Panc1 (cell line): ENCODE results near the gene PLEKHA8. TPM values are rescaled to one million over a fixed set of nuclear protein-coding genes. Genes with fewer than 3 reads are reported as not detected.

Experiments
- ATAC-seq: fragments of 200-7000 bp; cut with Tn5 transposase; 2 replicates; pipeline ENCODE4 v1.9.1; 2020; ENCODE audit warnings: mild to moderate bottlenecking, moderate library complexity
- BruUV-seq: library from RNA; stranded (reverse); fragments of 400-500 nt; replicated peaks from 2 replicates; lab custom pipeline; 2021; lab: Mats Ljungman, UMichigan
- CTCF ChIA-PET: fragments of 300-600 bp; sonication (Branson Sonifier 250); formaldehyde crosslinking; loops from one replicate; lab custom pipeline; 2022; ENCODE audit warnings: antibody characterized with exemption; lab: Charles Lee
- POLR2A ChIA-PET: fragments of 300-600 bp; sonication (Branson Sonifier 250); formaldehyde crosslinking; loops from one replicate; lab custom pipeline; 2022; ENCODE audit warnings: antibody characterized with exemption; lab: Charles Lee
- DNase-seq: peaks from one replicate; pipeline ENCODE4 v3.0.0-alpha.2; 2010; ENCODE audit warnings: low read depth, low spot score
- H3K27ac ChIP-seq: 2 replicates; pipeline ENCODE4 v1.5.1; 2011; ENCODE audit warnings: mild to moderate bottlenecking, low read length, inconsistent platforms
- H3K27me3 ChIP-seq: fragments of 200-500 bp; sonication (Bioruptor generic); 2 replicates; pipeline ENCODE4 v1.6.0; 2014; ENCODE audit warnings: low read length, inconsistent platforms; ENCODE audit not compliant: control insufficient read depth, insufficient read depth
- H3K36me3 ChIP-seq: fragments of 200-500 bp; sonication (Bioruptor generic); 2 replicates; pipeline ENCODE4 v1.5.1; 2014; ENCODE audit warnings: inconsistent platforms, mild to moderate bottlenecking, low read length, moderate library complexity; ENCODE audit not compliant: control insufficient read depth, insufficient read depth
- H3K4me1 ChIP-seq: 2 replicates; pipeline ENCODE4 v1.5.1; 2011; ENCODE audit warnings: inconsistent platforms, mild to moderate bottlenecking, low read length, moderate library complexity; ENCODE audit not compliant: control insufficient read depth, insufficient read depth
- H3K4me3 ChIP-seq, 2 experiments: 2 replicates each; pipeline ENCODE4 v1.5.1; 2011 to 2012; ENCODE audit warnings: low read depth in 2 of 2, low read length in 2 of 2, mild to moderate bottlenecking in 2 of 2, inconsistent platforms in 1 of 2, moderate library complexity in 1 of 2
- H3K9me3 ChIP-seq: fragments of 200-500 bp; sonication (Bioruptor generic); 2 replicates; pipeline ENCODE4 v1.5.1; 2014; ENCODE audit warnings: low read depth, mild to moderate bottlenecking, inconsistent platforms, low read length, moderate library complexity; ENCODE audit not compliant: control insufficient read depth, insufficient read depth
- POLR2AphosphoS5 ChIP-seq: IDR thresholded peaks from 2 replicates; pipeline ENCODE4 v1.6.1; 2012; ENCODE audit warnings: mild to moderate bottlenecking, low read depth, low read length, moderate library complexity
- SIN3A ChIP-seq: IDR thresholded peaks from 2 replicates; pipeline ENCODE4 v1.6.1; 2012; ENCODE audit warnings: low read depth, mild to moderate bottlenecking, low read length, moderate library complexity, borderline replicate concordance; ENCODE audit not compliant: insufficient read depth
- TCF7L2 ChIP-seq: IDR thresholded peaks from 2 replicates; pipeline ENCODE4 v1.6.1; 2011; ENCODE audit warnings: mild to moderate bottlenecking, low read depth, low read length, inconsistent platforms
- in situ Hi-C: cut with HindIII; loops from 2 replicates; pipeline ENCODE4 v1.10.0; 2016; ENCODE audit warnings: low sequenced_read_pairs, low pct_unique_long_range_greater_than_20kb
- intact Hi-C: fragments of 100-400 bp; cut with micrococcal nuclease; formaldehyde crosslinking; loops from one replicate; pipeline ENCODE4 v1.10.0; 2022; ENCODE audit not compliant: unreplicated experiment
- total RNA-seq: library from RNA; stranded (reverse); gene quantifications from one replicate; pipeline ENCODE4 v1.2.1, GENCODE V29; 2021; ENCODE audit not compliant: unreplicated experiment
- TF ChIP-seq, protein P1 (sequence below): fragments of 450-650 bp; IDR thresholded peaks from 2 replicates; pipeline ENCODE4 v1.5.1; 2017; ENCODE audit warnings: mild to moderate bottlenecking
- TF ChIP-seq, protein P2 (sequence below), 2 experiments: IDR thresholded peaks; 2 replicates each; pipeline ENCODE4 v1.6.1; 2011 to 2012; ENCODE audit warnings: low read depth in 2 of 2, control low read depth in 1 of 2, low read length in 1 of 2, mild to moderate bottlenecking in 1 of 2, moderate library complexity in 1 of 2; ENCODE audit not compliant: insufficient read depth in 1 of 2

Gene PLEKHA8
- total RNA-seq, 1 experiment from 2014 or later = 20.7 TPM

DNA sequence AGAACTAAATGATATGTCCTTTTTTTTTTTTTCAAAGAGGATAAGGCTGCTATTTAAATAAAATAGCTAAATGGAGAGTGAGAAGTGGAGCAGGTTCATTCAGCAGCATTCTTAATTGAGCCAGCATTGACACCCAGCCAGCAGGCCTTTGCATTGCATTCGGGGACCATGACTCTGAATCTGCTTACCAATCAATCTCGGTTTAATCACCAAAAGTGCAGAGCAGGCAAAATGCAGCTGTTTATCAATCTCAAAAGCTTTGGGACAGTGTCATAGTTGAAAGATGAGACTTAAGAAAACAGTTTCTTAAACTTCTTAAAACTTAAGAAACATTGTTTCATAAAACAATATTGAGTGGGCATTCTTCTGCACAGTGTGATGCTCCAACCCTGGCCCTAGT lies 51.7 kb downstream of the PLEKHA8 start:
- H3K27me3 ChIP-seq = no peaks in the 10 kb centered on the region
- H3K36me3 ChIP-seq = 0 out of 2 replicates have a peak, but pooled peaks cover 7% of the 10 kb centered on the region
- TF ChIP-seq SIN3A (no peak), TCF7L2 (no peak), POLR2AphosphoS5 (no peak)
- TF ChIP-seq, protein P1, sequence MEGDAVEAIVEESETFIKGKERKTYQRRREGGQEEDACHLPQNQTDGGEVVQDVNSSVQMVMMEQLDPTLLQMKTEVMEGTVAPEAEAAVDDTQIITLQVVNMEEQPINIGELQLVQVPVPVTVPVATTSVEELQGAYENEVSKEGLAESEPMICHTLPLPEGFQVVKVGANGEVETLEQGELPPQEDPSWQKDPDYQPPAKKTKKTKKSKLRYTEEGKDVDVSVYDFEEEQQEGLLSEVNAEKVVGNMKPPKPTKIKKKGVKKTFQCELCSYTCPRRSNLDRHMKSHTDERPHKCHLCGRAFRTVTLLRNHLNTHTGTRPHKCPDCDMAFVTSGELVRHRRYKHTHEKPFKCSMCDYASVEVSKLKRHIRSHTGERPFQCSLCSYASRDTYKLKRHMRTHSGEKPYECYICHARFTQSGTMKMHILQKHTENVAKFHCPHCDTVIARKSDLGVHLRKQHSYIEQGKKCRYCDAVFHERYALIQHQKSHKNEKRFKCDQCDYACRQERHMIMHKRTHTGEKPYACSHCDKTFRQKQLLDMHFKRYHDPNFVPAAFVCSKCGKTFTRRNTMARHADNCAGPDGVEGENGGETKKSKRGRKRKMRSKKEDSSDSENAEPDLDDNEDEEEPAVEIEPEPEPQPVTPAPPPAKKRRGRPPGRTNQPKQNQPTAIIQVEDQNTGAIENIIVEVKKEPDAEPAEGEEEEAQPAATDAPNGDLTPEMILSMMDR = no peak
- TF ChIP-seq, protein P2, sequence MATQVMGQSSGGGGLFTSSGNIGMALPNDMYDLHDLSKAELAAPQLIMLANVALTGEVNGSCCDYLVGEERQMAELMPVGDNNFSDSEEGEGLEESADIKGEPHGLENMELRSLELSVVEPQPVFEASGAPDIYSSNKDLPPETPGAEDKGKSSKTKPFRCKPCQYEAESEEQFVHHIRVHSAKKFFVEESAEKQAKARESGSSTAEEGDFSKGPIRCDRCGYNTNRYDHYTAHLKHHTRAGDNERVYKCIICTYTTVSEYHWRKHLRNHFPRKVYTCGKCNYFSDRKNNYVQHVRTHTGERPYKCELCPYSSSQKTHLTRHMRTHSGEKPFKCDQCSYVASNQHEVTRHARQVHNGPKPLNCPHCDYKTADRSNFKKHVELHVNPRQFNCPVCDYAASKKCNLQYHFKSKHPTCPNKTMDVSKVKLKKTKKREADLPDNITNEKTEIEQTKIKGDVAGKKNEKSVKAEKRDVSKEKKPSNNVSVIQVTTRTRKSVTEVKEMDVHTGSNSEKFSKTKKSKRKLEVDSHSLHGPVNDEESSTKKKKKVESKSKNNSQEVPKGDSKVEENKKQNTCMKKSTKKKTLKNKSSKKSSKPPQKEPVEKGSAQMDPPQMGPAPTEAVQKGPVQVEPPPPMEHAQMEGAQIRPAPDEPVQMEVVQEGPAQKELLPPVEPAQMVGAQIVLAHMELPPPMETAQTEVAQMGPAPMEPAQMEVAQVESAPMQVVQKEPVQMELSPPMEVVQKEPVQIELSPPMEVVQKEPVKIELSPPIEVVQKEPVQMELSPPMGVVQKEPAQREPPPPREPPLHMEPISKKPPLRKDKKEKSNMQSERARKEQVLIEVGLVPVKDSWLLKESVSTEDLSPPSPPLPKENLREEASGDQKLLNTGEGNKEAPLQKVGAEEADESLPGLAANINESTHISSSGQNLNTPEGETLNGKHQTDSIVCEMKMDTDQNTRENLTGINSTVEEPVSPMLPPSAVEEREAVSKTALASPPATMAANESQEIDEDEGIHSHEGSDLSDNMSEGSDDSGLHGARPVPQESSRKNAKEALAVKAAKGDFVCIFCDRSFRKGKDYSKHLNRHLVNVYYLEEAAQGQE (IDR thresholded peaks at IDR 0.05; ENCODE audit: insufficient read depth in 1 of 2, low read depth in 2 of 2, low read length in 1 of 2) = no peak
- ChIA-PET POLR2A (no interaction called here), CTCF (no interaction called here)
- ATAC-seq = no peak
- intact Hi-C loops (no loop called here), in situ Hi-C loops (no loop called here)
- H3K9me3 ChIP-seq = no peaks in the 10 kb centered on the region
- no peaks in the 10 kb centered on the region for H3K4me1 ChIP-seq
- no peak overlapping the region for H3K27ac ChIP-seq
- H3K4me3 ChIP-seq = no peak overlapping the region
- no TSS peak for BruUV-seq
- no peak for DNase-seq

DNA sequence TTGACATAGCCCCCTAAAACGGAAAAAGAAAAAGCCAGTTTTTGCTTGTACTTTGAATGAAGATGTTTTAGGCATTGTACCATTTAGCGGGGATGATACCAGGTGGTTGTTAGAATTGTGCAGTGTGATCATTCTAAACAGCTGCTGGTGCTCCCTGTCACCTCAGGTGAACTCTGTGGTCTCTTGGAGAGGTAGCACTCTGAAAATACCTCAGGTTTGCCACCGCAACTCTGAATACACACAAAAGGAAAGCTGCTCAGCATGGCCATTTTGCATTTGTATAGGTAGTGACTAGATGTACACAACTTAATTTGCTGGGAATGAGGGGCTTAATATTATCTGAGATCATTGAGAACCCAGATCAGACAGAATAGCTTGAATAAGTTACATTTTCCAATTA lies 52.6 kb downstream of the PLEKHA8 start:
- no peak overlapping the region for H3K4me3 ChIP-seq
- no peak overlapping the region for H3K27ac ChIP-seq
- DNase-seq = no peak
- no TSS peak for BruUV-seq
- H3K9me3 ChIP-seq = no peaks in the 10 kb centered on the region
- H3K4me1 ChIP-seq = no peaks in the 10 kb centered on the region
- H3K27me3 ChIP-seq = no peaks in the 10 kb centered on the region
- TF ChIP-seq, protein P1 = no peak
- 0 out of 2 replicates have a peak, but pooled peaks cover 5% of the 10 kb centered on the region for H3K36me3 ChIP-seq
- no peak for ATAC-seq
- intact Hi-C loops (no loop called here), in situ Hi-C loops (no loop called here)
- CTCF ChIA-PET = no interaction called here
- POLR2A ChIA-PET = no interaction called here

DNA sequence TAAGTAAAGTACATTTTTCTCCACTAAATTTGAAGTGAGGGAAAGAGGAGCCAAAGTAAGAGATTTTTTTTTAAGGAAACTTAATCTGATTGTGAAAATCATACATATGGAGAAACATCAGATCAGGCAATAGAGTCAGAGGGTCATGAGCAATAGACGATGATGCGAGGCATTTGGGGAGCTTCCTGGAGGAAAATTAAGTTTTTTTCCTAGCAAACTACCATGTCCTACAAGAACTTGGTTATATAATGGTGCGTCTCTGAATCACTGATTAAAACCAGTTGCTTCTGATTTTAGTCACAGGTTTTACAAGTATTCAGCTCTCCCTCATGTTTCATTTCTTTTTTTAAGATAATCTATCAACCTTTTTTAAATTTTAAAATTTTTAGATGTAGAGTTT lies 54.5 kb downstream of the PLEKHA8 start:
- in situ Hi-C loops = no loop called here

More for the DNA sequence above, 54.5 kb downstream of the PLEKHA8 start:
- ChIA-PET POLR2A (no interaction called here), CTCF (no interaction called here)
- H3K4me1 ChIP-seq = no peaks in the 10 kb centered on the region
- DNase-seq = no peak
- H3K27me3 ChIP-seq = no peaks in the 10 kb centered on the region
- intact Hi-C loops = no loop called here
- no peak overlapping the region for H3K27ac ChIP-seq
- 0 out of 2 replicates have a peak, but pooled peaks cover 3% of the 10 kb centered on the region for H3K36me3 ChIP-seq
- H3K4me3 ChIP-seq = no peak overlapping the region
- no peak for ATAC-seq
- no TSS peak for BruUV-seq
- no peak for TF ChIP-seq SIN3A
- no peak for TF ChIP-seq POLR2AphosphoS5
- H3K9me3 ChIP-seq = no peaks in the 10 kb centered on the region
